Fibroblast of villous mesenchyme (primary cell): ENCODE data around the gene SULT2B1. TPM values are rescaled to one million over a fixed set of nuclear protein-coding genes. Genes with fewer than 3 reads are reported as not detected.

ENCODE experiments used
- DNase-seq: peaks from one replicate; pipeline ENCODE4 v3.0.0-alpha.2; 2010; ENCODE audit warnings: low read depth
- H3K4me3 ChIP-seq: 2 replicates; pipeline ENCODE4 v1.5.1; 2011; ENCODE audit warnings: low read depth, mild to moderate bottlenecking, low read length
- total RNA-seq: library from RNA; depleted of rRNA; stranded (reverse); fragments of >200 nt; gene quantifications from 2 replicates; pipeline ENCODE4 v1.2.3, GENCODE V29; 2012
- TF ChIP-seq, protein P1 (sequence below): IDR thresholded peaks from 2 replicates; pipeline ENCODE4 v1.5.1; 2012; ENCODE audit warnings: low read depth, mild to moderate bottlenecking, low read length; ENCODE audit not compliant: insufficient read depth

The SULT2B1 gene
- total RNA-seq, 1 donor, result not detected

- TF ChIP-seq, protein P1, sequence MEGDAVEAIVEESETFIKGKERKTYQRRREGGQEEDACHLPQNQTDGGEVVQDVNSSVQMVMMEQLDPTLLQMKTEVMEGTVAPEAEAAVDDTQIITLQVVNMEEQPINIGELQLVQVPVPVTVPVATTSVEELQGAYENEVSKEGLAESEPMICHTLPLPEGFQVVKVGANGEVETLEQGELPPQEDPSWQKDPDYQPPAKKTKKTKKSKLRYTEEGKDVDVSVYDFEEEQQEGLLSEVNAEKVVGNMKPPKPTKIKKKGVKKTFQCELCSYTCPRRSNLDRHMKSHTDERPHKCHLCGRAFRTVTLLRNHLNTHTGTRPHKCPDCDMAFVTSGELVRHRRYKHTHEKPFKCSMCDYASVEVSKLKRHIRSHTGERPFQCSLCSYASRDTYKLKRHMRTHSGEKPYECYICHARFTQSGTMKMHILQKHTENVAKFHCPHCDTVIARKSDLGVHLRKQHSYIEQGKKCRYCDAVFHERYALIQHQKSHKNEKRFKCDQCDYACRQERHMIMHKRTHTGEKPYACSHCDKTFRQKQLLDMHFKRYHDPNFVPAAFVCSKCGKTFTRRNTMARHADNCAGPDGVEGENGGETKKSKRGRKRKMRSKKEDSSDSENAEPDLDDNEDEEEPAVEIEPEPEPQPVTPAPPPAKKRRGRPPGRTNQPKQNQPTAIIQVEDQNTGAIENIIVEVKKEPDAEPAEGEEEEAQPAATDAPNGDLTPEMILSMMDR, result no peak
- peak overlapping the region; percentile 93 for H3K4me3 ChIP-seq
- DNase-seq, result peak; percentile 43
These were observed 68.0 kb downstream of the SULT2B1 start for GRCh38 chr19:48619692-48620585.

GRCh38 chr19:48623556-48624066 lies 71.6 kb downstream of the SULT2B1 start:
- H3K4me3 ChIP-seq, result peak overlapping the region; percentile 52
- no peak for DNase-seq
- TF ChIP-seq, protein P1, result no peak

DNA sequence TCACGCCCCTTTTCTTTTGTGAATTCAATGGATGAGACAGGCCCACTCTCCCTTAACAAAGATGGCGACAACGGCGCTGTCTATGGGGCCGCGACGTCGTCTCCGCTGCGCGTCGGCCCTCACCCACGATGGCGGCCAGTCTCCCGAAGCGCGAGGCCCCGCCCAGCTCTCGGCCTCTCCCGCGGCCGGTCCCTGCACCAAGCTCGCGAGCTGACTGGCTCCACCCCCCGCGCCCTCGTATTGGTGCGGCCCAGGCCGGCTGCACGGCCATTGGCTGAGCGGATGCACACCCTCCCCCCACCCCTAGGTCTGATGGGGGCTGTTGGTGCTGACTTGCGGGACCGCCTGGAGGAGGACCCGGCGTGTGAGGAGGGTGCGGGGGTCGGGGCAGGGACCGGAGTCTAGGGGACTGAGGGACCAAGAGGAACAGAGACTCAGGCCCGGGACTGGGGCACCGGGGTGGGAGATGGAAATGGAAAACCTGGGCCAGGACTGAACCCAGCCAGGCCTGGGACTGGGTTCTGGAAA lies 72.2 kb downstream of the SULT2B1 start:
- TF ChIP-seq, protein P1, result no peak
- peak overlapping the region; percentile 67 for H3K4me3 ChIP-seq
- peak; percentile 97 for DNase-seq

DNA sequence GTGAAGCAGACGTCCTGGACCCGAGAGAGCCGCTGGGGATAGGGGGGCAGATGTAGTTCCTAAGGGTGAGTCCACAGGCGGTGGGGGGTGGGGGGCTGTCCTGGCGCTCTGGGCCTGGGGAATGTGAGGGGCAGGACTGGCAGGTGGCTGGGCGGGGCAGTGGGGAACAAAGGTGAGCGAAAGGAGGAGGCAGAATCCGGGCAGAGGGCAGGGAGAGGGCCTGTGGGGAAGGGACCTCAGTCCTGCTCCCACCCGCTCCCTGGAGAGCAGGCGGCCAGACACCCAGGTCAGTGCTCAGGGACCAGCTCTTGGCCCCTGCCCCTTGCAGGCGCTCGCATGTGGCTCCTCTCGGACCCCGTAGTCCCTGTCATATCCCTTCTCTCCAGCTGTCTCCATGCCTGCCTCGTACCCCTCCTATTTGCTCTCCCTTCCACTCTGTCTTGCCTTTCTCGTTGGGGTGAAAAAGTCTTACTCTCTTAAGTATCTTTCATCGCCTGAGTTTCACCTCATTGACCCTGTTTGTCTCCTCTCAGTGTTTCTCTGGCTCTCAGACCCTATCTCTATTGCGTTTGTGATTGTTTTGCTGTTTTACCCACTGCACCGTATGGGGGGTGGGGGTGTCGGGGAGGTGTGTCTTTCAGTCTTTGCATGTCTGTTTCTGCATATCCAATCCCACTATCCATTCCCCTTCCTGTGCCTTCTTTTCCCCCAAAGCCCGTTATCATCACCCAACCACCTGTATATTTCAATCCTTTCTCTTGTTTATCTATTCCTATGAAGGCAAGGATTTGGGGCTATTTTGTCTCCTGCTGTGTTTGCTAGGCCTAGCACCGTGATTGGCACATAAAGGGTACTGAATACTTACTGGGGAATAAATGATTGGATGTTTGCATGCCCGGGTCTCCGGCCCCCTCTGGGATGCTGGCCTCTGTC lies 73.1 kb downstream of the SULT2B1 start:
- DNase-seq, result no peak
- TF ChIP-seq, protein P1, result no peak

DNA sequence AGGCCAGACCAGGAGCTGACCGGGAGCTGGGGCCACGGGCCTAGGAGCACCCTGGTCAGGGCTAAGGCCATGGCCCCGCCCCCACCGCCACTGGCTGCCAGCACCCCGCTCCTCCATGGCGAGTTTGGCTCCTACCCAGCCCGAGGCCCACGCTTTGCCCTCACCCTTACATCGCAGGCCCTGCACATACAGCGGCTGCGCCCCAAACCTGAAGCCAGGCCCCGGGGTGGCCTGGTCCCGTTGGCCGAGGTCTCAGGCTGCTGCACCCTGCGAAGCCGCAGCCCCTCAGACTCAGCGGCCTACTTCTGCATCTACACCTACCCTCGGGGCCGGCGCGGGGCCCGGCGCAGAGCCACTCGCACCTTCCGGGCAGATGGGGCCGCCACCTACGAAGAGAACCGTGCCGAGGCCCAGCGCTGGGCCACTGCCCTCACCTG lies 73.9 kb downstream of the SULT2B1 start:
- H3K4me3 ChIP-seq, result no peak overlapping the region

More for the DNA sequence above, 73.1 kb downstream of the SULT2B1 start:
- H3K4me3 ChIP-seq, result peak overlapping the region; percentile 67

More for the DNA sequence above, 73.9 kb downstream of the SULT2B1 start:
- no peak for DNase-seq
- TF ChIP-seq, protein P1, result no peak
